NCI-H446 (cell line): Measurements from ENCODE around the gene TAPBP.
"Not testable (repeated sequence)": the region's sequence is repeated elsewhere in the genome, so short reads cannot be mapped to it uniquely, and the experiment has no call there.

Source experiments
- DNase-seq, 2 experiments: peaks; one replicate each; lab custom pipeline; 2025; lab: John Stamatoyannopoulos, UW

Gene TAPBP

GRCh38 chr6:33313709-33314514, at the start of gene TAPBP:
TSS of gene TAPBP (minus strand) at chr6:33314078. CDS start at chr6:33314041, 37 bp downstream.
- DNase-seq, result no peak

- not testable (repeated sequence) for DNase-seq
These were observed 49.6 kb upstream of the TAPBP start for GRCh38 chr6:33363486-33363885.

DNA sequence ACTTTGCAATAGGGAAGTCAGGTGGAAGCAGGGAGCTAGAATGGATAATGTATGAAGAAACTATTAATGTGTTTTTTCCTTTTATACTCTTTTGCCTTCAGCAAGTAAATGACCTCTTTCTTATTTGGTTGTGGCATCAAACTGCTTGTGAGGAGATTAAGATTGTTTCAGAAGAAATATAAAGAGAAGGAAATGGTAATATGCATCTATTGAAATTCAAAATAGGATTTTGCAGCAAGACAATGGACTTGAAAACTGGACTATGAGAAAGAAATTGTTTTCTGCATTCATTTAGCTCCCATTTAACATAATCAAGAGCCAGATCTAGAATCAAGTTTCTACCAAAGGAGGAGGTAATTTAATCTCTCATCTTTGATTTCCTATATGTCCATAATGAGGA, 45.5 kb upstream of the TAPBP start:
- no peak for DNase-seq

- DNase-seq, result not testable (repeated sequence)
These were observed 43.4 kb upstream of the TAPBP start for GRCh38 chr6:33357160-33357871.

GRCh38 chr6:33356295-33356694, 42.4 kb upstream of the TAPBP start:
- DNase-seq, result no peak

DNA sequence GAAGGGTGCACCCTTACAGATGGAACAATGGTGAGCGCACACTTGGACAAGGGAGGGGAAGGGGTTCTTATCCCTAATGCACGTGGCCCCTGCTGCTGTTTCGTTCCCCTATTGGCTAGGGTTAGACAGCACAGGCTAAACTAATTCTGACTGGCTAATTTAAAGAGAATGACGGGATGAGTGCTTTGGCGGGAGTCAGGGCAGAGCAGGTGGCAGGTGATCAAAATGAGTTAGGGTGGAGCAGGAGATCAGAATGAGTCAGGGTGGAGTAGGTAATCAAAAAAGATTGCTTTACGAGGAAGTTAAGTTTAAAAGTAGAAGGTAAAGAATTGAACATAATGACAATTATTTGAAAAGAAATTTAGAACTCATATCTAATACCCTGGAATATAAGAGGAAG, 42.0 kb upstream of the TAPBP start:
- not testable (repeated sequence) for DNase-seq

GRCh38 chr6:33347816-33348215, 33.9 kb upstream of the TAPBP start:
- DNase-seq, result no peak

- DNase-seq, result not testable (repeated sequence)
These were observed 33.1 kb upstream of the TAPBP start for GRCh38 chr6:33346972-33347371.

- peak; percentile 53 to 63 for DNase-seq
These were observed 31.1 kb upstream of the TAPBP start for GRCh38 chr6:33344701-33345697.

- no peak for DNase-seq
These were observed 30.2 kb upstream of the TAPBP start for GRCh38 chr6:33343953-33344611.

GRCh38 chr6:33343606-33343952, 29.7 kb upstream of the TAPBP start:
- DNase-seq, result not testable (repeated sequence)

- DNase-seq, result no peak
These were observed 25.3 kb upstream of the TAPBP start for GRCh38 chr6:33339193-33339592.

- DNase-seq, result no peak
These were observed 22.6 kb upstream of the TAPBP start for GRCh38 chr6:33336495-33336894.

GRCh38 chr6:33335916-33336315, 22.0 kb upstream of the TAPBP start:
- no peak for DNase-seq

- DNase-seq, result no peak
These were observed 19.8 kb upstream of the TAPBP start for GRCh38 chr6:33333666-33334065.

GRCh38 chr6:33330736-33331135, 16.9 kb upstream of the TAPBP start:
- DNase-seq, result no peak

- no peak for DNase-seq
These were observed 15.2 kb upstream of the TAPBP start for GRCh38 chr6:33329058-33329457.

- DNase-seq, result no peak
These were observed 10.2 kb upstream of the TAPBP start for GRCh38 chr6:33324125-33324524.

GRCh38 chr6:33323623-33323948, 9.7 kb upstream of the TAPBP start:
- DNase-seq, result no peak

- no peak for DNase-seq
These were observed 7.3 kb upstream of the TAPBP start for GRCh38 chr6:33321227-33321626.

- no peak for DNase-seq
These were observed 6.7 kb upstream of the TAPBP start for GRCh38 chr6:33320315-33321181.
